Measurements from ENCODE around the gene IL25. TPM values are rescaled to one million over a fixed set of nuclear protein-coding genes. Genes with fewer than 3 reads are reported as not detected.
"Not testable (repeated sequence)": the region's sequence is repeated elsewhere in the genome, so short reads cannot be mapped to it uniquely, and the experiment has no call there.

Gene IL25
- total and polyA plus RNA-seq, 2 of the 4 experiments (the other 2 are of a cell fraction): not detected

GRCh38 chr14:23386266-23386657 is 13.7 kb downstream of the IL25 start:
- H3K79me1 ChIP-seq (ENCODE audit: low read depth in 1 of 2, low read length in 2 of 2); H2BK5ac ChIP-seq (ENCODE audit: low read depth, low read length, poor library complexity, severe bottlenecking); H3K27ac ChIP-seq (ENCODE audit: insufficient read depth, low read length); H3K9ac ChIP-seq (ENCODE audit: low read depth, low read length); H4K8ac ChIP-seq (ENCODE audit: low read depth in 2 of 2, low read length in 2 of 2); DNase-seq; H4K91ac ChIP-seq (ENCODE audit: insufficient read depth, low read depth, low read length); H2AFZ ChIP-seq (replicated peaks; ENCODE audit: low read length, poor library complexity); H3K4me1 ChIP-seq (ENCODE audit: control insufficient read depth, insufficient read depth, low read length); H3K9me3 ChIP-seq (ENCODE audit: control insufficient read depth, insufficient read depth, low read length); H3K18ac ChIP-seq (ENCODE audit: low read depth, low read length); H3K23ac ChIP-seq (ENCODE audit: low read depth, low read length); H3K56ac ChIP-seq (ENCODE audit: extremely low read depth, insufficient read depth, low read length); H3K4me3 ChIP-seq (ENCODE audit: insufficient read depth, low read depth, low read length); H2AK5ac ChIP-seq (ENCODE audit: low read depth, low read length); H3K36me3 ChIP-seq (ENCODE audit: control insufficient read depth, insufficient read depth, low read length); H2BK15ac ChIP-seq (ENCODE audit: low read depth, low read length); H4K5ac ChIP-seq (ENCODE audit: low read depth, low read length); H2BK120ac ChIP-seq (ENCODE audit: low read depth, low read length); H3K4ac ChIP-seq (ENCODE audit: low read depth, low read length); H3K4me2 ChIP-seq (ENCODE audit: low read depth, low read length); dilution Hi-C loops (cut with HindIII; ENCODE audit: low sequenced_read_pairs, unreplicated experiment); in situ Hi-C loops (cut with MboI; ENCODE audit: low sequenced_read_pairs); H2BK20ac ChIP-seq (ENCODE audit: low read depth, low read length); H4K20me1 ChIP-seq (ENCODE audit: insufficient read depth, low read length); POLR2A ChIA-PET (ENCODE audit: unreplicated experiment); H3K9me1 ChIP-seq (ENCODE audit: insufficient read depth, low read length); H2AK9ac ChIP-seq (replicated peaks; ENCODE audit: low read depth, low read length, poor library complexity); BruUV-seq (replicated peaks); H3K14ac ChIP-seq (replicated peaks; ENCODE audit: low read depth, low read length); intact Hi-C loops (cut with micrococcal nuclease); ATAC-seq (ENCODE audit: low read depth): not testable (repeated sequence)
- CTCF ChIA-PET: interaction anchor here (1.2 kb wide), 1 partner anchor 9 kb away, joined by 3 read pairs; no protein-coding TSS in a partner anchor
- WGBS, 2 experiments (ENCODE audit: extremely low coverage in 2 of 2, insufficient read length in 1 of 2): 71% methylated on average over 2 of the region's 17 CpGs; no CpG with 5 or more reads in 1 of the 2 experiments
- peaks cover 42% of the 10 kb centered on the region for H3K27me3 ChIP-seq (ENCODE audit: control insufficient read depth, insufficient read depth, low read length)
